B cell (primary cell): ENCODE results near the gene RBM41.

Source experiments
- EZH2 ChIP-seq: IDR thresholded peaks from 2 replicates; pipeline ENCODE4 v1.6.1; 2012; ENCODE audit warnings: borderline replicate concordance, low read depth, mild to moderate bottlenecking, moderate library complexity, low read length; ENCODE audit not compliant: insufficient read depth, poor library complexity, severe bottlenecking
- TF ChIP-seq, protein P1 (sequence below): fragments of 200-600 bp; IDR thresholded peaks from one replicate; pipeline ENCODE4 v1.8.0; 2022; ENCODE audit warnings: antibody characterized with exemption, mild to moderate bottlenecking

DNA sequence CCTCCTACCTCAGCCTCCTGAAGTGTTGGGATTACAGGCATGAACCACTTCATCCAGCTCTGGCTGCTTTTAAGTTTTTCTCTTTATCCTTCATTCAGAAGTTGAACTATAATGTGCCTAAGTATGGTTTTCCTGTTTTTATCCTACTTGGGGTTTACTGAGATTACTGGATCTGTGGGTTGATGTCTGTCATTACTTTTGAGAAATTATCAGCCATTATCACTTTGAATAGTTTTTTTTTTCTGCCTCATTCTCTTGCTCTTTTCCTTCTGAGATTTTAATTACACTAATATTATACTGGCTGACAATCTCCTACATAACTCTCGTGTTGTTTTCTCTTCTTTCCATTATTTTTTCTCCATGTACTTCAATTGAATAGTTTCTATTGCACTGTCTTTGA is 71.0 kb downstream of the RBM41 start:
- TF ChIP-seq, protein P1, sequence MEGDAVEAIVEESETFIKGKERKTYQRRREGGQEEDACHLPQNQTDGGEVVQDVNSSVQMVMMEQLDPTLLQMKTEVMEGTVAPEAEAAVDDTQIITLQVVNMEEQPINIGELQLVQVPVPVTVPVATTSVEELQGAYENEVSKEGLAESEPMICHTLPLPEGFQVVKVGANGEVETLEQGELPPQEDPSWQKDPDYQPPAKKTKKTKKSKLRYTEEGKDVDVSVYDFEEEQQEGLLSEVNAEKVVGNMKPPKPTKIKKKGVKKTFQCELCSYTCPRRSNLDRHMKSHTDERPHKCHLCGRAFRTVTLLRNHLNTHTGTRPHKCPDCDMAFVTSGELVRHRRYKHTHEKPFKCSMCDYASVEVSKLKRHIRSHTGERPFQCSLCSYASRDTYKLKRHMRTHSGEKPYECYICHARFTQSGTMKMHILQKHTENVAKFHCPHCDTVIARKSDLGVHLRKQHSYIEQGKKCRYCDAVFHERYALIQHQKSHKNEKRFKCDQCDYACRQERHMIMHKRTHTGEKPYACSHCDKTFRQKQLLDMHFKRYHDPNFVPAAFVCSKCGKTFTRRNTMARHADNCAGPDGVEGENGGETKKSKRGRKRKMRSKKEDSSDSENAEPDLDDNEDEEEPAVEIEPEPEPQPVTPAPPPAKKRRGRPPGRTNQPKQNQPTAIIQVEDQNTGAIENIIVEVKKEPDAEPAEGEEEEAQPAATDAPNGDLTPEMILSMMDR: no peak
- TF ChIP-seq EZH2: no peak
